ENCODE results near the gene OR8B12. TPM values are rescaled to one million over a fixed set of nuclear protein-coding genes. Genes with fewer than 3 reads are reported as not detected.
"Not testable (repeated sequence)": the region's sequence is repeated elsewhere in the genome, so short reads cannot be mapped to it uniquely, and the experiment has no call there.

OR8B12 gene
- total RNA-seq, 2 experiments from 2014 or later, result not detected

DNA sequence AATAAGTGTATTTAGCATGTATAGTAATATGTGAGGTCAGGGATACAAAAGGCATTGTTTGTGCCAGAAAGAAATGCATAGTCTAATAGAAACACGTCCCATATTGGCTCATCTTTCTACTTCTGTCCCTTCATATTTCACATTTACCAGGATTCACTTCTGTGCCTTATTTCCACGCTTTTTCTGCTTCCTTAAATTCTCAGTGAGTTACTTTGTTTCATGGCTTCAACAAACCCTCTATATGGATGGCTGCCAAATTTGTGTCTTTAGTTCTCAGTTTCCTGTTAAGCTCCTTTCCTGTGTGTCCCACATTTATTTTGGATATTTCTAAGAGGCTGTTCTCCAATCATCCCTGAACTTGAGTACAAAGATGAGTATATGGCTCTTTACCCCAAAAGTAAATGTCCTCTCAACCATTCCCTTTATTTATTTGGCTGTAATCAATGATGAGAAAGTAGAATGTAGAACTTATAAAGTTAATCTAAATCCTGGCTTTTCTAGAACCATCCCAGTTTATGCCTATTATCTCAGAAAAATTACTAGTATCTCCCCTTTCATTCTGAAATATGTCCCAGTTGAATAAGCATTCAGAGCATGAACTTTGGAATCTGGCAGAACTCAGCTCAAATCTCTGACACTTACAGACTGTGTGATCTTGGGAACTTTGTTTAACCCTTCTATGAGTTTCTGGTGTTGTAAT lies 23.5 kb downstream of the OR8B12 start:
- ATAC-seq, result no peak
- H3K4me3 Mint-ChIP-seq, result no peak overlapping the region
- H3K27me3 Mint-ChIP-seq, result peaks cover 9% of the 10 kb centered on the region
- no peak overlapping the region for H3K27ac Mint-ChIP-seq
- H3K9me3 Mint-ChIP-seq (ENCODE audit: low read depth), result no peaks in the 10 kb centered on the region
- intact Hi-C loops (cut with DNase I, micrococcal nuclease), result no loop called here
- DNase-seq, result no peak
- H3K36me3 Mint-ChIP-seq (ENCODE audit: low read depth), result no peaks in the 10 kb centered on the region
- CTCF ChIA-PET, result interaction anchor here (0.7 kb wide), 1 partner anchor 174 kb away, joined by 3 read pairs; no protein-coding TSS in a partner anchor
- POLR2A ChIA-PET, result no interaction called here
- H3K4me1 Mint-ChIP-seq, result no peaks in the 10 kb centered on the region

DNA sequence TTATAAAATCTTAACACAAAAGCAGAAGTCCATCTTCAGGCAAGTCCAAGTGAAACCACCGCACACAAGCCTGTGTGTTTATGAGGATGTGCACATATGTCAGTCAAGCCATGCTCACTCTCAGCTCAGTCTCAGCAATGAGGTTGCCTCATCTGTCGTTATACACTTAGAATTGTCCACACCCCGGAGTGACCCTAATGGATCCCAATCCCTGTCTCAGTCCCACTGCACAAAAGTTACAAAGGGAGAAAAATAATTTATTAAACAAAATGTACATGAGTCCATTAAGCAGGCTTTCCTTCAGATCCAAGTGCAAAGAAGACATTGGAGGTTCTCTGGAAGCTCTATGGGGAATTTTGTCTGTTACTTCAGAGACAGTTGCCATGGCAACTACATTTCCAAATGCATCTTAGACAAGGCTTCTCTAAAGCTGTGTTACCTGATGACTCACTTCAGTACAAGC lies 24.4 kb downstream of the OR8B12 start:
- DNase-seq (no peak), ATAC-seq (no peak)
- H3K4me3 Mint-ChIP-seq, result no peak overlapping the region
- intact Hi-C loops (cut with DNase I, micrococcal nuclease), result no loop called here
- no peak overlapping the region for H3K27ac Mint-ChIP-seq
- H3K27me3 Mint-ChIP-seq, result peaks cover 9% of the 10 kb centered on the region
- no peaks in the 10 kb centered on the region for H3K36me3 Mint-ChIP-seq (ENCODE audit: low read depth)
- H3K9me3 Mint-ChIP-seq (ENCODE audit: low read depth), result no peaks in the 10 kb centered on the region
- ChIA-PET POLR2A (no interaction called here), CTCF (interaction anchor here (0.6 kb wide), 2 partner anchors 10 to 20 kb away, joined by 3 read pairs; no protein-coding TSS in a partner anchor)
- H3K4me1 Mint-ChIP-seq, result no peaks in the 10 kb centered on the region

DNA sequence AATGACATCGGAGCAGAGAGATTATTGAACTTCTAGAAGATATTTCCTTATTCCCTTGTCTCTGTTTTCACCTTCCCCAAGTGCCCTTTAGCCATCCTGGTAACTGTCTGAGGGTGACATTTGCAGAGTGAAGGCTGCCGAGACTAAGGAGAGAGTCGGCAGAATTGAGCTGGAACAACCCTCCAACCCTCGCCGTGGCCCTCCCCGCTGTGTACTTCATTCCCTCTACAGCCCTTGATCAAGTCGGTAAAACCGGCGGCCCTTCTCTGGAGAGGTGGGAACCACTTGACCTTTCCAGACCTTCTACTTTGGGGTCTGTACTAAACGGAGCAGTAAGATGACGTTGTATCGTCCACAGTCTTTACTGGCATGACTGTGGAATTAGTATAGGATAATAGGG lies 26.1 kb downstream of the OR8B12 start:
- ChIA-PET CTCF (no interaction called here), POLR2A (no interaction called here)
- ATAC-seq (no peak), DNase-seq (no peak)
- intact Hi-C loops (cut with DNase I, micrococcal nuclease), result no loop called here
- Mint-ChIP-seq H3K36me3 (ENCODE audit: low read depth) (no peaks in the 10 kb centered on the region), H3K27ac (no peak overlapping the region), H3K9me3 (ENCODE audit: low read depth) (no peaks in the 10 kb centered on the region), H3K4me3 (no peak overlapping the region), H3K27me3 (peaks cover 9% of the 10 kb centered on the region), H3K4me1 (no peaks in the 10 kb centered on the region)

DNA sequence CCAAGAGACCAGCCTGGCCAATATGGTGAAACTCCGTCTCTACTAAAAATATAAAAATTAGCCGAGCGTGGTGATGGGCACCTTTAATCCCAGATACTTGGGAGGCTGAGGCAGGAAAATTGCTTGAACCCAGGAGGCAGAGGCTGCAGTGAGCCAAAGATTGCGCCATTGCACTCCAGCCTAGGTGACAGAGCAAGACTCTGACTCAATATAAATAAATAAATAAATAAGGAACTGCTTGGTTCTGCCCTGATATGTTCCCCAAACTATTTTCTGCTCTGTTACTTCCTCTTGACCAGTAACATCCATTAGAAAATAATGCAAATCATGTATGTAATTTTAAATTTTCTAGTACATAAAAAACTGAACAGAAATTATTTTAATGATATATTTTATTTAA lies 28.8 kb downstream of the OR8B12 start:
- H3K4me1 Mint-ChIP-seq; H3K27ac Mint-ChIP-seq; intact Hi-C loops (cut with DNase I, micrococcal nuclease); H3K4me3 Mint-ChIP-seq; DNase-seq; H3K9me3 Mint-ChIP-seq (ENCODE audit: low read depth); H3K36me3 Mint-ChIP-seq (ENCODE audit: low read depth); POLR2A ChIA-PET; ATAC-seq; H3K27me3 Mint-ChIP-seq: not testable (repeated sequence)
- CTCF ChIA-PET, result interaction anchor here (0.7 to 0.9 kb wide), 2 partner anchors 10 to 17 kb away, joined by 3 read pairs; no protein-coding TSS in a partner anchor

DNA sequence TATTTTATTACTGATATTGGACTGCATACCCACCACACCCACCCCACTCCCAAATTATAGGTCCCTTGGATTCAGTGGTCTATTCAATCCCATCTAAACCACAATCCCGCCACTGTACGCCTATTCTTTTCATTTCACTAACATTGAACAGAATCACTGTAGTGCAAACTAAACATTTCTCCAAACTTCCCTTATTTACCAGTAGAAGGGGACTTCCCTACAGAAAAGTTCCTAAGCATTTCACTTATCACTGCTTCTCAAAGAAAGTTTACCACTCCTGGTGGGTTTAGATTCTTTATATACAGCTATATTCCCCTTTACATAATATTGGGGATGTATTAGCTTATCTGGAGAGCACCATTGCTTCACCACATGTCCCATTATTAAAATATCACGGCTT lies 29.3 kb downstream of the OR8B12 start:
- ATAC-seq (no peak), DNase-seq (no peak)
- ChIA-PET POLR2A (no interaction called here), CTCF (interaction anchor here (0.9 kb wide), 1 partner anchor 17 kb away, joined by 3 read pairs; no protein-coding TSS in a partner anchor)
- Mint-ChIP-seq H3K27me3 (peaks cover 7% of the 10 kb centered on the region), H3K4me1 (no peaks in the 10 kb centered on the region), H3K9me3 (ENCODE audit: low read depth) (no peaks in the 10 kb centered on the region), H3K4me3 (no peak overlapping the region), H3K27ac (no peak overlapping the region), H3K36me3 (ENCODE audit: low read depth) (no peaks in the 10 kb centered on the region)
- intact Hi-C loops (cut with DNase I, micrococcal nuclease), result no loop called here

DNA sequence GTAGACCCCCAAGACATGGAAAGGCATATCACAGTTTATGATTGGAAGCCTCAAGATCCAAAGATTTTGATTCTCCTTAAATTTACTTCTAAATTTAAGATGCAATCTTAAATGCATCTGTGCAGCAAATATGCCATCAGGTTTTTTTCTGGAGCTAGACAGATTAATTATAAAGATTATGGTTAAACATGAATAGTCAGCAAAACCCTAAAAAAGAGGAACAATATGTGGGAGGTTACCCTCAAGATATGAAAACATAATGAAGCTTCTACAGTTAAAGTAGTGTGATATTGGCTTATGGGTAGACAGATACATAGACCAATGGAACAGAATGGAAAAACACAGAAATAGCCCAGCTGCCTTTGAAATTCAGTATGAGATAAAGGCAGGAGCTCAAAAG lies 31.7 kb downstream of the OR8B12 start:
- intact Hi-C loops (cut with DNase I, micrococcal nuclease), result no loop called here
- no peak overlapping the region for H3K4me3 Mint-ChIP-seq
- no peak for DNase-seq
- H3K27ac Mint-ChIP-seq, result no peak overlapping the region
- peaks cover 5% of the 10 kb centered on the region for H3K27me3 Mint-ChIP-seq
- ATAC-seq, result no peak
- POLR2A ChIA-PET, result no interaction called here
- H3K36me3 Mint-ChIP-seq (ENCODE audit: low read depth), result no peaks in the 10 kb centered on the region
- CTCF ChIA-PET, result interaction anchor here (0.6 kb wide), 2 partner anchors 12 to 480 kb away, joined by 3 read pairs; no protein-coding TSS in a partner anchor
- peaks cover 5% of the 10 kb centered on the region for H3K9me3 Mint-ChIP-seq (ENCODE audit: low read depth)
- H3K4me1 Mint-ChIP-seq, result no peaks in the 10 kb centered on the region

DNA sequence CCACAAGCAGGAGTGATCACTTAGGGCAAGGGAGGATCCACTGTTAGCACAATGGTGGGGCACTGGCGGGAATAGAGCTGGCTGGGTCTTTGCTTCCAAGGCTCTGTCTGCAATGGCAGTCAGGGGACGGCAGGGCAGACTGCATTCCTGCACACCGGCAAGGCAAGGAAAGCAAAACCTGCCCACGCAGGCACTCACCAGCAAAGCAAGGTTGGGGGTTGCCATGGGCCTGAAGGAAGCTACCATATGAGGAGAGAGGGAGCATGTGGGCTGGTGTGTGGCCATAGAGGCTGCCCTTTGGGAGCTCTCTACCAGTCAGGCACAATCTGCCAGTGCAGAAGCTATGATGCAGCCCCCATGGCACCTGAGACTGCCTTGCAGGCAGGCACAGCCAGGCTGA lies 33.2 kb downstream of the OR8B12 start:
- POLR2A ChIA-PET, result no interaction called here
- Mint-ChIP-seq H3K4me1 (no peaks in the 10 kb centered on the region), H3K9me3 (ENCODE audit: low read depth) (peaks cover 5% of the 10 kb centered on the region), H3K27me3 (peaks cover 2% of the 10 kb centered on the region), H3K4me3 (no peak overlapping the region), H3K36me3 (ENCODE audit: low read depth) (no peaks in the 10 kb centered on the region), H3K27ac (no peak overlapping the region)
- intact Hi-C loops (cut with DNase I, micrococcal nuclease), result no loop called here
- CTCF ChIA-PET, result no interaction called here
- DNase-seq, result no peak
- no peak for ATAC-seq

DNA sequence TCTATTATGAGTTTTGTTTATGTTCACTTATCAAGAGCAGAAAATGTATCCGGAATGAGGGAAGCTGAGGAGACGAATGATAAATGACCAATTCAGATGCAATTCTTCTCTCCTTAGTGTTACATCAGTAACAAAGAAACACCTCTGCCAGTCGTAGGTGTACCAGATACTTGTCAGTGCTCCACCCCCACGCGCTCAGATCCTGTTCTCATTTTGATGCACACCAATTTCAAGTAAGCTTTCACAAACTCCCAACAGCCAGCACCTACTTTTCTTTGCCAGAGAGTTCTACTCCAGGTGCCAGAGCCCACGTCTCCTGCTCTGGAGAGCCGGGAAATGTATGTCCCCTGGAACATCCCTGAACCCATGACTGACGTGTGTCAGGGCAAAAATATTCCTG lies 43.7 kb downstream of the OR8B12 start:
- intact Hi-C loops (cut with DNase I, micrococcal nuclease), result no loop called here
- H3K9me3 Mint-ChIP-seq (ENCODE audit: low read depth), result no peaks in the 10 kb centered on the region
- H3K27ac Mint-ChIP-seq, result no peak overlapping the region
- POLR2A ChIA-PET, result no interaction called here
- ATAC-seq, result no peak
- H3K4me3 Mint-ChIP-seq, result no peak overlapping the region
- H3K36me3 Mint-ChIP-seq (ENCODE audit: low read depth), result no peaks in the 10 kb centered on the region
- no peaks in the 10 kb centered on the region for H3K4me1 Mint-ChIP-seq
- CTCF ChIA-PET, result no interaction called here
- peaks cover 9% of the 10 kb centered on the region for H3K27me3 Mint-ChIP-seq
- no peak for DNase-seq

DNA sequence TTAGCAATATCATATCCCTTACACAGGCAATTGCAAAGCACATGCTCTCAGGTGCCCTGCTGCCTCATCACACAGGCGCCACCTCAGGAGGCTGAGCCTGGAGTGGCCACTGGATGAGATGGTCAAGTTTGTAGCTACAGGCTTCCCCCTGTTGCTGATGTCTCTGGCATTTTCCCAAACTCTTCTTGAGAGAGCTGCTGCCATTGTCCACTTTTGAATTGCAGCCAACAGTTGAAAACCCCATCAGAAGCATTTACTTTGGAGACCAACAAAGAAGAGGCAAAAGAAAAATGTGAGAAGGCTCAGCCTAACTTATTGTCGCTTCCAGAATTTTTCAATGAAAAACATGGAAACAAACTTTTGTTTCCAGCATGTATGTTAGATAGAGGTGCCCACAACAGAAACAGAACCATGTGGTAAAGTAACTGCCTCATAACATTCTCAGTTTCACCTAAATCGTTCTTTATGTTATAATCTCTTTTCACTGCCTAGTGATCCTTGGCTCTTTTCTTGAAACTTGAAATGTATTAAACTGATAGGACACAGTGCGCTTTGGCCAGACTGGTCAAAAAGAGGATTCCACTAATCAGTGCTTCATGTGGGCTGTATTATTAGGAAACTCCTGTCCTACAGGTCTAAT lies 50.3 kb downstream of the OR8B12 start:
- ChIA-PET CTCF (no interaction called here), POLR2A (no interaction called here)
- peaks cover 4% of the 10 kb centered on the region for H3K27me3 Mint-ChIP-seq
- no peak overlapping the region for H3K4me3 Mint-ChIP-seq
- no peak for DNase-seq
- no peaks in the 10 kb centered on the region for H3K4me1 Mint-ChIP-seq
- intact Hi-C loops (cut with DNase I, micrococcal nuclease), result no loop called here
- H3K9me3 Mint-ChIP-seq (ENCODE audit: low read depth), result peaks cover 2% of the 10 kb centered on the region
- no peak overlapping the region for H3K27ac Mint-ChIP-seq
- no peak for ATAC-seq
- H3K36me3 Mint-ChIP-seq (ENCODE audit: low read depth), result no peaks in the 10 kb centered on the region

Other genes with a start within 250 kb of the OR8B12 start
- gene OR8D1, start 229.7 kb downstream of the OR8B12 start, total RNA-seq, result not detected
- not detected for gene OR8D2, start 223.5 kb downstream of the OR8B12 start, total RNA-seq
- gene OR8B2, start 159.2 kb downstream of the OR8B12 start, total RNA-seq, result not detected
- not detected for gene OR8B3, start 144.6 kb downstream of the OR8B12 start, total RNA-seq
- not detected for gene OR8B4, start 118.8 kb downstream of the OR8B12 start, total RNA-seq
- not detected for gene OR8B8, start 98.0 kb downstream of the OR8B12 start, total RNA-seq
- gene OR8A1, start 26.3 kb upstream of the OR8B12 start, total RNA-seq, result not detected
- gene PANX3, start 67.8 kb upstream of the OR8B12 start, total RNA-seq, result not detected
- gene TBRG1, start 79.2 kb upstream of the OR8B12 start, total RNA-seq, result 10 to 100 TPM; 29.6 to 40.6 TPM
- 10 to 100 TPM in 1 of 2 experiments, 1 to 10 TPM in 1; 9.4 to 12.2 TPM for gene SIAE, start 130.1 kb upstream of the OR8B12 start, total RNA-seq
- 1 to 10 TPM; 3.9 to 4.7 TPM for gene SPA17, start 130.2 kb upstream of the OR8B12 start, total RNA-seq
- 10 to 100 TPM; 13.5 to 18.1 TPM for gene NRGN, start 196.3 kb upstream of the OR8B12 start, total RNA-seq
- not detected for gene VSIG2, start 208.6 kb upstream of the OR8B12 start, total RNA-seq
- gene ESAM, start 218.6 kb upstream of the OR8B12 start, total RNA-seq, result under 1 TPM; 0.39 to 0.53 TPM

Measured in activated CD4-positive, alpha-beta T cell treated with anti-CD3 and anti-CD28 coated beads for 36 hours (primary cell).